T-helper 22 cell (primary cell): ENCODE data around the gene GALNT1.

Source experiments
- DNase-seq: peaks from one replicate; pipeline ENCODE4 v3.0.0-alpha.2; 2020; ENCODE audit warnings: low read depth

The GALNT1 gene

GRCh38 chr18:35721431-35722081 is 140.0 kb downstream of the GALNT1 start:
- no peak for DNase-seq

- no peak for DNase-seq
Measured at GRCh38 chr18:35728676-35729075, 147.1 kb downstream of the GALNT1 start.

- no peak for DNase-seq
Measured at GRCh38 chr18:35729991-35730668, 148.6 kb downstream of the GALNT1 start.

- DNase-seq = no peak
Measured at GRCh38 chr18:35730691-35731370, 149.3 kb downstream of the GALNT1 start.

GRCh38 chr18:35731701-35732100 is 150.2 kb downstream of the GALNT1 start:
- DNase-seq = no peak

- no peak for DNase-seq
Measured at GRCh38 chr18:35732162-35732561, 150.6 kb downstream of the GALNT1 start.

GRCh38 chr18:35732636-35733035 is 151.1 kb downstream of the GALNT1 start:
- no peak for DNase-seq

- DNase-seq = no peak
Measured at GRCh38 chr18:35733408-35733807, 151.9 kb downstream of the GALNT1 start.

GRCh38 chr18:35736696-35737095 is 155.2 kb downstream of the GALNT1 start:
- no peak for DNase-seq

GRCh38 chr18:35739778-35740177 is 158.2 kb downstream of the GALNT1 start:
- no peak for DNase-seq

- no peak for DNase-seq
Measured at GRCh38 chr18:35740656-35741055, 159.1 kb downstream of the GALNT1 start.

GRCh38 chr18:35743916-35744315 is 162.4 kb downstream of the GALNT1 start:
- no peak for DNase-seq

GRCh38 chr18:35745814-35746213 is 164.3 kb downstream of the GALNT1 start:
- no peak for DNase-seq

GRCh38 chr18:35746826-35747339 is 165.3 kb downstream of the GALNT1 start:
- no peak for DNase-seq

- no peak for DNase-seq
Measured at GRCh38 chr18:35747894-35748472, 166.4 kb downstream of the GALNT1 start.

- no peak for DNase-seq
Measured at GRCh38 chr18:35749701-35750100, 168.2 kb downstream of the GALNT1 start.

- no peak for DNase-seq
Measured at GRCh38 chr18:35750929-35751328, 169.4 kb downstream of the GALNT1 start.

- no peak for DNase-seq
Measured at GRCh38 chr18:35753306-35753910, 171.9 kb downstream of the GALNT1 start.

GRCh38 chr18:35754464-35754863 is 172.9 kb downstream of the GALNT1 start:
- DNase-seq = no peak

GRCh38 chr18:35755369-35755768 is 173.8 kb downstream of the GALNT1 start:
- no peak for DNase-seq

- no peak for DNase-seq
Measured at GRCh38 chr18:35756506-35757117, 175.1 kb downstream of the GALNT1 start.
